HepG2 (cell line): Measurements from ENCODE around the gene HEATR1. TPM values are rescaled to one million over a fixed set of nuclear protein-coding genes. Genes with fewer than 3 reads are reported as not detected.
A peak's percentile ranks its signal among the peaks of the same experiment; 100 is the strongest.

Source experiments
- CENPX ChIP-seq: sonication (generic); formaldehyde crosslinking; IDR thresholded peaks from 2 replicates; pipeline ENCODE4 v1.9.0; 2021; ENCODE audit warnings: mild to moderate bottlenecking, missing genetic modification reagents, moderate library complexity
- ETV6 ChIP-seq: sonication (generic); formaldehyde crosslinking; conservative IDR thresholded peaks from 2 replicates; pipeline ENCODE4 v1.4.0; 2020; ENCODE audit warnings: missing genetic modification reagents
- FOXO1 ChIP-seq: sonication (generic); formaldehyde crosslinking; IDR thresholded peaks from 2 replicates; pipeline ENCODE4 v1.4.0; 2020; ENCODE audit warnings: missing genetic modification reagents
- GLMP ChIP-seq: sonication (generic); formaldehyde crosslinking; IDR thresholded peaks from 2 replicates; pipeline ENCODE4 v1.9.0; 2021; ENCODE audit warnings: missing genetic modification reagents, mild to moderate bottlenecking, borderline replicate concordance
- HMGA1 ChIP-seq: sonication (generic); formaldehyde crosslinking; conservative IDR thresholded peaks from 2 replicates; pipeline ENCODE4 v1.4.0; 2020; ENCODE audit warnings: missing genetic modification reagents
- JUND ChIP-seq: sonication (generic); formaldehyde crosslinking; IDR thresholded peaks from 2 replicates; pipeline ENCODE4 v1.8.0; 2022; ENCODE audit warnings: mild to moderate bottlenecking, missing genetic modification reagents
- LRRFIP1 ChIP-seq: sonication (generic); formaldehyde crosslinking; conservative IDR thresholded peaks from 2 replicates; pipeline ENCODE4 v1.4.0; 2020; ENCODE audit warnings: missing genetic modification reagents
- PHF20 ChIP-seq: sonication (generic); formaldehyde crosslinking; IDR thresholded peaks from 2 replicates; pipeline ENCODE4 v1.5.0; 2020; ENCODE audit warnings: mild to moderate bottlenecking, missing genetic modification reagents
- RFXANK ChIP-seq: IDR thresholded peaks from 2 replicates; pipeline ENCODE4 v1.6.1; 2016
- RXRB ChIP-seq: IDR thresholded peaks from 2 replicates; pipeline ENCODE4 v1.6.1; 2016; ENCODE audit warnings: borderline replicate concordance, missing genetic modification reagents, missing compliant biosample characterization
- SRF ChIP-seq: IDR thresholded peaks from 2 replicates; pipeline ENCODE4 v1.6.1; 2011; ENCODE audit warnings: mild to moderate bottlenecking, low read depth, low read length, moderate library complexity
- YEATS4 ChIP-seq: sonication (generic); formaldehyde crosslinking; IDR thresholded peaks from 2 replicates; pipeline ENCODE4 v1.4.0; 2020; ENCODE audit warnings: missing genetic modification reagents, borderline replicate concordance
- ZFP36L2 ChIP-seq: sonication (generic); formaldehyde crosslinking; IDR thresholded peaks from 2 replicates; pipeline ENCODE4 v1.4.0; 2020; ENCODE audit warnings: missing genetic modification reagents
- ZNF235 ChIP-seq: sonication (generic); formaldehyde crosslinking; IDR thresholded peaks from 2 replicates; pipeline ENCODE4 v1.8.1; 2023; ENCODE audit warnings: mild to moderate bottlenecking, missing genetic modification reagents, borderline replicate concordance
- ZNF430 ChIP-seq: sonication (generic); formaldehyde crosslinking; IDR thresholded peaks from 2 replicates; pipeline ENCODE4 v1.9.0; 2021; ENCODE audit warnings: mild to moderate bottlenecking, missing genetic modification reagents
- ZNF556 ChIP-seq: sonication (generic); formaldehyde crosslinking; IDR thresholded peaks from 2 replicates; pipeline ENCODE4 v1.4.0; 2020; ENCODE audit warnings: mild to moderate bottlenecking, missing genetic modification reagents, borderline replicate concordance
- ZNF570 ChIP-seq: sonication (generic); formaldehyde crosslinking; IDR thresholded peaks from 2 replicates; pipeline ENCODE4 v1.4.0; 2020; ENCODE audit warnings: mild to moderate bottlenecking, missing genetic modification reagents, borderline replicate concordance
- ZNF709 ChIP-seq: sonication (generic); formaldehyde crosslinking; IDR thresholded peaks from 2 replicates; pipeline ENCODE4 v1.5.0; 2020; ENCODE audit warnings: mild to moderate bottlenecking, missing genetic modification reagents
- ZNF773 ChIP-seq: sonication (generic); formaldehyde crosslinking; IDR thresholded peaks from 2 replicates; pipeline ENCODE4 v1.4.0; 2020; ENCODE audit warnings: missing genetic modification reagents, borderline replicate concordance
- ZNF775 ChIP-seq: sonication (generic); formaldehyde crosslinking; IDR thresholded peaks from 2 replicates; pipeline ENCODE4 v1.4.0; 2020; ENCODE audit warnings: missing genetic modification reagents, mild to moderate bottlenecking, moderate library complexity, borderline replicate concordance
- ZSCAN12 ChIP-seq: sonication (generic); formaldehyde crosslinking; IDR thresholded peaks from 2 replicates; pipeline ENCODE4 v1.9.0; 2021; ENCODE audit warnings: mild to moderate bottlenecking, missing genetic modification reagents
- polyA plus RNA-seq, 8 experiments: library from polyadenylated mRNA; depleted of rRNA in 3 of 8; stranded (reverse) in 7 of 8; unstranded in 1 of 8; fragments of >200 nt; fragmentation: Illumina TruSeq in 4 of 8; extraction: Trizol in 4 of 8; gene quantifications; 2 replicates each; pipeline versions ENCODE4 v1.2.1 to v1.2.3, GENCODE V29; 2011 to 2016; ENCODE audit warnings: low read depth in 4 of 8, missing spikeins in 1 of 8, mixed read lengths in 1 of 8; ENCODE audit not compliant: insufficient read depth in 1 of 8
- total RNA-seq, 5 experiments: library from RNA; depleted of rRNA; stranded (reverse); fragments of >200 nt; fragmentation: Illumina TruSeq; extraction: Trizol; gene quantifications; 2 replicates each; pipeline ENCODE4 v1.2.3, GENCODE V29; 2016; ENCODE audit warnings: low read depth in 1 of 5
- TF ChIP-seq, protein P1 (sequence below): sonication (generic); formaldehyde crosslinking; IDR thresholded peaks from 2 replicates; pipeline ENCODE4 v1.8.1; 2022; ENCODE audit warnings: mild to moderate bottlenecking, missing genetic modification reagents
- TF ChIP-seq, protein P2 (sequence below): sonication (generic); formaldehyde crosslinking; IDR thresholded peaks from 2 replicates; pipeline ENCODE4 v1.5.1; 2020; ENCODE audit warnings: missing genetic modification reagents, mild to moderate bottlenecking, borderline replicate concordance
- TF ChIP-seq, protein P3 (sequence below): sonication (generic); formaldehyde crosslinking; IDR thresholded peaks from 2 replicates; pipeline ENCODE4 v1.9.0; 2022; ENCODE audit warnings: missing genetic modification reagents, mild to moderate bottlenecking, borderline replicate concordance

The HEATR1 gene
- total and polyA plus RNA-seq, 2 of the 13 experiments (the other 11 are each of a cell fraction or from before 2014, with no cell fraction given), result 10.2 to 45.8 TPM

DNA sequence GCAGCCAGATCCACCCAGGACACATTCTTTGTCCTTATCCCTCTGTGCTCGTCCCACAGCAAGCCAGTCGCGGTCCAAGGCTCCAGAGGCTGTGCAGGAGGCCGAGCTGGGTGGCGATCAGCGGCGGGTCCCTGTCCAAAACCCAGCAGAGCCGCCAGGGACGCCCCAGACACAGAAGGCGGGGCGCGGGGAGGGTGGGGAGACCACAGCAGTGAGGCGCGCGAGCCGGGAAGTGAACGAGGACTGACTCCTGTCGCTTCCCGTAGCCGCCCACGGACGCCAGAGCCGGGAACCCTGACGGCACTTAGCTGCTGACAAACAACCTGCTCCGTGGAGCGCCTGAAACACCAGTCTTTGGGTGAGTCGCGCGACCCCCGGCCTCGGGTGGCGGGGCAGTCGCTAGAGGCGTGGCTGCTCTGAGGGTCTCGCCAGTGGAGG lies 80.6 kb downstream of the HEATR1 start, which contains the start of gene LGALS8 (continued):
- TF ChIP-seq, protein P1, sequence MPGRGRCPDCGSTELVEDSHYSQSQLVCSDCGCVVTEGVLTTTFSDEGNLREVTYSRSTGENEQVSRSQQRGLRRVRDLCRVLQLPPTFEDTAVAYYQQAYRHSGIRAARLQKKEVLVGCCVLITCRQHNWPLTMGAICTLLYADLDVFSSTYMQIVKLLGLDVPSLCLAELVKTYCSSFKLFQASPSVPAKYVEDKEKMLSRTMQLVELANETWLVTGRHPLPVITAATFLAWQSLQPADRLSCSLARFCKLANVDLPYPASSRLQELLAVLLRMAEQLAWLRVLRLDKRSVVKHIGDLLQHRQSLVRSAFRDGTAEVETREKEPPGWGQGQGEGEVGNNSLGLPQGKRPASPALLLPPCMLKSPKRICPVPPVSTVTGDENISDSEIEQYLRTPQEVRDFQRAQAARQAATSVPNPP (CRISPR knock-in tag), result no peak
- TF ChIP-seq ZNF709 (CRISPR knock-in tag) (no peak), HMGA1 (CRISPR knock-in tag) (no peak), LRRFIP1 (CRISPR knock-in tag) (no peak), ZNF556 (CRISPR knock-in tag) (no peak), GLMP (no peak), ZNF773 (CRISPR knock-in tag) (peak; percentile 80; the same call in 1 of the 2 replicates), ZNF775 (CRISPR knock-in tag) (no peak), RFXANK (CRISPR knock-in tag) (no peak), PHF20 (no peak), RXRB (CRISPR knock-in tag) (no peak), SRF (no peak), ZNF430 (CRISPR knock-in tag) (no peak; the same call in 1 of the 2 replicates), YEATS4 (CRISPR knock-in tag) (peak; percentile 21), ZNF570 (no peak), ZFP36L2 (CRISPR knock-in tag) (no peak), JUND (no peak), ETV6 (CRISPR knock-in tag) (no peak; the same call in 1 of the 2 replicates), CENPX (CRISPR knock-in tag) (no peak), ZSCAN12 (CRISPR knock-in tag) (0 out of 2 replicates have a peak, but pooled peaks have one; percentile 21), FOXO1 (no peak), ZNF235 (no peak; the same call in 1 of the 2 replicates)
- TF ChIP-seq, protein P2, sequence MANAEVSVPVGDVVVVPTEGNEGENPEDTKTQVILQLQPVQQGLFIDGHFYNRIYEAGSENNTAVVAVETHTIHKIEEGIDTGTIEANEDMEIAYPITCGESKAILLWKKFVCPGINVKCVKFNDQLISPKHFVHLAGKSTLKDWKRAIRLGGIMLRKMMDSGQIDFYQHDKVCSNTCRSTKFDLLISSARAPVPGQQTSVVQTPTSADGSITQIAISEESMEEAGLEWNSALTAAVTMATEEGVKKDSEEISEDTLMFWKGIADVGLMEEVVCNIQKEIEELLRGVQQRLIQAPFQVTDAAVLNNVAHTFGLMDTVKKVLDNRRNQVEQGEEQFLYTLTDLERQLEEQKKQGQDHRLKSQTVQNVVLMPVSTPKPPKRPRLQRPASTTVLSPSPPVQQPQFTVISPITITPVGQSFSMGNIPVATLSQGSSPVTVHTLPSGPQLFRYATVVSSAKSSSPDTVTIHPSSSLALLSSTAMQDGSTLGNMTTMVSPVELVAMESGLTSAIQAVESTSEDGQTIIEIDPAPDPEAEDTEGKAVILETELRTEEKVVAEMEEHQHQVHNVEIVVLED (CRISPR knock-in tag), result no peak
- TF ChIP-seq, protein P3, sequence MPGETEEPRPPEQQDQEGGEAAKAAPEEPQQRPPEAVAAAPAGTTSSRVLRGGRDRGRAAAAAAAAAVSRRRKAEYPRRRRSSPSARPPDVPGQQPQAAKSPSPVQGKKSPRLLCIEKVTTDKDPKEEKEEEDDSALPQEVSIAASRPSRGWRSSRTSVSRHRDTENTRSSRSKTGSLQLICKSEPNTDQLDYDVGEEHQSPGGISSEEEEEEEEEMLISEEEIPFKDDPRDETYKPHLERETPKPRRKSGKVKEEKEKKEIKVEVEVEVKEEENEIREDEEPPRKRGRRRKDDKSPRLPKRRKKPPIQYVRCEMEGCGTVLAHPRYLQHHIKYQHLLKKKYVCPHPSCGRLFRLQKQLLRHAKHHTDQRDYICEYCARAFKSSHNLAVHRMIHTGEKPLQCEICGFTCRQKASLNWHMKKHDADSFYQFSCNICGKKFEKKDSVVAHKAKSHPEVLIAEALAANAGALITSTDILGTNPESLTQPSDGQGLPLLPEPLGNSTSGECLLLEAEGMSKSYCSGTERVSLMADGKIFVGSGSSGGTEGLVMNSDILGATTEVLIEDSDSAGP (CRISPR knock-in tag), result peak; percentile 77; the same call in 1 of the 2 replicates
